GM23248 (cell line): ENCODE results near the gene NRG3. TPM values are rescaled to one million over a fixed set of nuclear protein-coding genes. Genes with fewer than 3 reads are reported as not detected.

Experiments used
- DNase-seq: peaks from one replicate; pipeline ENCODE4 v3.0.0-alpha.2; 2015
- H2AFZ ChIP-seq: fragments of 200-600 bp; sonication (generic); 2 replicates; pipeline ENCODE4 v1.6.1; 2016; ENCODE audit warnings: antibody characterized with exemption
- H3F3A ChIP-seq: fragments of 200-600 bp; sonication (generic); 2 replicates; pipeline ENCODE4 v1.6.1; 2016; ENCODE audit warnings: mild to moderate bottlenecking, antibody characterized with exemption, mixed run types; ENCODE audit not compliant: insufficient read depth
- H3K27ac ChIP-seq: fragments of 200-600 bp; sonication (generic); 2 replicates; pipeline ENCODE4 v1.5.1; 2016; ENCODE audit warnings: mild to moderate bottlenecking
- H3K27me3 ChIP-seq: fragments of 200-600 bp; sonication (generic); replicated peaks from 2 replicates; pipeline ENCODE4 v1.6.1; 2016; ENCODE audit warnings: mild to moderate bottlenecking; ENCODE audit not compliant: insufficient read depth
- H3K36me3 ChIP-seq: fragments of 200-600 bp; sonication (generic); 2 replicates; pipeline ENCODE4 v1.6.1; 2016; ENCODE audit warnings: low read depth, mild to moderate bottlenecking
- H3K4me1 ChIP-seq: fragments of 200-600 bp; sonication (generic); 2 replicates; pipeline ENCODE4 v1.6.1; 2016; ENCODE audit warnings: mild to moderate bottlenecking; ENCODE audit not compliant: insufficient read depth
- H3K4me2 ChIP-seq: fragments of 200-600 bp; sonication (generic); one replicate; pipeline ENCODE4 v1.6.1; 2016; ENCODE audit warnings: mild to moderate bottlenecking; ENCODE audit not compliant: unreplicated experiment
- H3K4me3 ChIP-seq: fragments of 200-600 bp; sonication (generic); 2 replicates; pipeline ENCODE4 v1.5.1; 2016; ENCODE audit warnings: mild to moderate bottlenecking
- H3K79me2 ChIP-seq: fragments of 200-600 bp; sonication (generic); 2 replicates; pipeline ENCODE4 v1.6.1; 2016; ENCODE audit warnings: mild to moderate bottlenecking; ENCODE audit not compliant: insufficient read depth
- H3K9ac ChIP-seq: fragments of 200-600 bp; sonication (generic); 2 replicates; pipeline ENCODE4 v1.6.1; 2016; ENCODE audit warnings: mild to moderate bottlenecking
- H3K9me2 ChIP-seq: fragments of 200-600 bp; sonication (generic); 2 replicates; pipeline ENCODE4 v1.6.1; 2016; ENCODE audit warnings: mixed run types, mild to moderate bottlenecking, moderate library complexity; ENCODE audit not compliant: insufficient read depth
- H3K9me3 ChIP-seq: fragments of 200-600 bp; sonication (generic); one replicate; pipeline ENCODE4 v1.6.1; 2017; ENCODE audit warnings: low read depth
- H4K20me1 ChIP-seq: fragments of 200-600 bp; sonication (generic); 2 replicates; pipeline ENCODE4 v1.6.0; 2016; ENCODE audit not compliant: insufficient read depth
- EZH2 ChIP-seq: fragments of 200-600 bp; sonication (generic); IDR thresholded peaks from 2 replicates; pipeline ENCODE4 v1.6.1; 2018; ENCODE audit warnings: antibody characterized with exemption, mild to moderate bottlenecking; ENCODE audit not compliant: insufficient read depth, poor library complexity, severe bottlenecking
- EZH2phosphoT487 ChIP-seq: fragments of 200-600 bp; sonication (generic); IDR thresholded peaks from 2 replicates; pipeline ENCODE4 v1.6.1; 2018; ENCODE audit warnings: antibody characterized with exemption, moderate library complexity, mild to moderate bottlenecking, low read depth; ENCODE audit not compliant: insufficient read depth
- WGBS, 2 experiments: methylation state at CpG; one replicate each; pipeline ENCODE4 v1.1.6; 2015 to 2017; ENCODE audit warnings: low lambda C conversion rate in 2 of 2, low coverage in 1 of 2; ENCODE audit errors: missing lambda C conversion rate in 2 of 2; 5-methylcytosine and 5-hydroxymethylcytosine counted together
- in situ Hi-C: fragments of 300-500 bp; cut with MboI; formaldehyde crosslinking; loops from 2 replicates; pipeline ENCODE4 v1.15.0; 2020
- polyA plus RNA-seq: library from polyadenylated mRNA; unstranded; fragments of >200 nt; fragmentation: Nextera tagmentation; extraction: Ambion mirVana; gene quantifications from 2 replicates; pipeline ENCODE4 v1.2.1, GENCODE V29; 2016
- total RNA-seq: library from RNA; depleted of rRNA; stranded (reverse); fragments of >200 nt; shearing (Covaris generic); gene quantifications from 2 replicates; pipeline ENCODE4 v1.2.3, GENCODE V29; 2014

NRG3 gene
- total and polyA plus RNA-seq, 2 experiments from 2014 or later: not detected

- no peak overlapping the region for H3K27ac ChIP-seq
- H2AFZ ChIP-seq: no peak overlapping the region
- TF ChIP-seq EZH2: no peak
- TF ChIP-seq EZH2phosphoT487: no peak
Measured at GRCh38 chr10:82462910-82463551, 588.0 kb downstream of the NRG3 start.

GRCh38 chr10:82463614-82464013 is 588.6 kb downstream of the NRG3 start:
- no peaks in the 10 kb centered on the region for H3K4me1 ChIP-seq
- no peak overlapping the region for H3K4me3 ChIP-seq
- no peaks in the 10 kb centered on the region for H3F3A ChIP-seq
- H3K9me2 ChIP-seq: no peaks in the 10 kb centered on the region
- in situ Hi-C loops: no loop called here
- H3K27ac ChIP-seq: no peak overlapping the region
- H2AFZ ChIP-seq: no peak overlapping the region
- TF ChIP-seq EZH2: no peak
- no peak for TF ChIP-seq EZH2phosphoT487
- H3K4me2 ChIP-seq: no peak overlapping the region
- no peak overlapping the region for H3K9ac ChIP-seq
- no peaks in the 10 kb centered on the region for H3K27me3 ChIP-seq
- no peaks in the 10 kb centered on the region for H3K36me3 ChIP-seq
- H3K9me3 ChIP-seq: no peaks in the 10 kb centered on the region
- H4K20me1 ChIP-seq: no peaks in the 10 kb centered on the region
- DNase-seq: no peak
- H3K79me2 ChIP-seq: no peaks in the 10 kb centered on the region
- 7 to 17% methylated on average over 1 of the region's 1 CpG for WGBS, 2 experiments

More at GRCh38 chr10:82462910-82463551, 588.0 kb downstream of the NRG3 start:
- Histone ChIP-seq H3K79me2 (no peaks in the 10 kb centered on the region), H3K9ac (no peak overlapping the region), H4K20me1 (no peaks in the 10 kb centered on the region), H3K36me3 (no peaks in the 10 kb centered on the region), H3K27me3 (no peaks in the 10 kb centered on the region), H3K4me3 (no peak overlapping the region), H3F3A (no peaks in the 10 kb centered on the region), H3K9me3 (no peaks in the 10 kb centered on the region), H3K4me1 (no peaks in the 10 kb centered on the region), H3K9me2 (no peaks in the 10 kb centered on the region), H3K4me2 (no peak overlapping the region)
- 14 to 15% methylated on average over 4 of the region's 4 CpGs for WGBS, 2 experiments
- in situ Hi-C loops: no loop called here
- DNase-seq: no peak

GRCh38 chr10:82464191-82464818 is 589.3 kb downstream of the NRG3 start:
- Histone ChIP-seq H3K36me3 (no peaks in the 10 kb centered on the region), H3K9ac (no peak overlapping the region), H2AFZ (no peak overlapping the region), H3K9me3 (no peaks in the 10 kb centered on the region), H3K27ac (no peak overlapping the region), H4K20me1 (no peaks in the 10 kb centered on the region), H3K79me2 (no peaks in the 10 kb centered on the region), H3F3A (no peaks in the 10 kb centered on the region), H3K4me3 (no peak overlapping the region), H3K4me2 (no peak overlapping the region), H3K27me3 (no peaks in the 10 kb centered on the region), H3K4me1 (no peaks in the 10 kb centered on the region), H3K9me2 (no peaks in the 10 kb centered on the region)
- TF ChIP-seq EZH2 (no peak), EZH2phosphoT487 (no peak)
- 14 to 15% methylated on average over 6 of the region's 6 CpGs for WGBS, 2 experiments
- in situ Hi-C loops: no loop called here
- DNase-seq: no peak

- 26 to 31% methylated on average over 5 of the region's 5 CpGs for WGBS, 2 experiments
- DNase-seq: no peak
- no peak overlapping the region for H3K9ac ChIP-seq
- in situ Hi-C loops: no loop called here
- no peak overlapping the region for H3K4me3 ChIP-seq
- H3K27me3 ChIP-seq: no peaks in the 10 kb centered on the region
- no peak overlapping the region for H2AFZ ChIP-seq
- no peaks in the 10 kb centered on the region for H3K79me2 ChIP-seq
- H3K4me1 ChIP-seq: no peaks in the 10 kb centered on the region
- no peaks in the 10 kb centered on the region for H3K9me3 ChIP-seq
- H4K20me1 ChIP-seq: no peaks in the 10 kb centered on the region
- H3K4me2 ChIP-seq: no peak overlapping the region
- H3K36me3 ChIP-seq: no peaks in the 10 kb centered on the region
- no peak overlapping the region for H3K27ac ChIP-seq
- no peaks in the 10 kb centered on the region for H3K9me2 ChIP-seq
- H3F3A ChIP-seq: no peaks in the 10 kb centered on the region
- no peak for TF ChIP-seq EZH2phosphoT487
- no peak for TF ChIP-seq EZH2
Measured at GRCh38 chr10:82464966-82465365, 590.0 kb downstream of the NRG3 start.
